ENCODE data around the gene UROC1.

The UROC1 gene

GRCh38 chr3:126475413-126476114 is 42.0 kb downstream of the UROC1 start, which contains the start of gene ZXDC:
ZXDC (minus strand) TSS chr3:126475891; CDS start chr3:126475865, 26 bp downstream.
- DNase-seq: peak; percentile 95 to 98
- TF ChIP-seq POLR2A (IDR thresholded peaks at IDR 0.05; ENCODE audit: low read length) (peak; percentile 82), GATA1 (IDR thresholded peaks at IDR 0.05; ENCODE audit: low read depth, low read length) (no peak)

- no peak for TF ChIP-seq GATA1 (IDR thresholded peaks at IDR 0.05; ENCODE audit: low read depth, low read length)
- no peak for TF ChIP-seq POLR2A (IDR thresholded peaks at IDR 0.05; ENCODE audit: low read length)
- peak; percentile 81 to 83 for DNase-seq
These were observed 42.8 kb downstream of the UROC1 start for GRCh38 chr3:126474498-126475412.

DNA sequence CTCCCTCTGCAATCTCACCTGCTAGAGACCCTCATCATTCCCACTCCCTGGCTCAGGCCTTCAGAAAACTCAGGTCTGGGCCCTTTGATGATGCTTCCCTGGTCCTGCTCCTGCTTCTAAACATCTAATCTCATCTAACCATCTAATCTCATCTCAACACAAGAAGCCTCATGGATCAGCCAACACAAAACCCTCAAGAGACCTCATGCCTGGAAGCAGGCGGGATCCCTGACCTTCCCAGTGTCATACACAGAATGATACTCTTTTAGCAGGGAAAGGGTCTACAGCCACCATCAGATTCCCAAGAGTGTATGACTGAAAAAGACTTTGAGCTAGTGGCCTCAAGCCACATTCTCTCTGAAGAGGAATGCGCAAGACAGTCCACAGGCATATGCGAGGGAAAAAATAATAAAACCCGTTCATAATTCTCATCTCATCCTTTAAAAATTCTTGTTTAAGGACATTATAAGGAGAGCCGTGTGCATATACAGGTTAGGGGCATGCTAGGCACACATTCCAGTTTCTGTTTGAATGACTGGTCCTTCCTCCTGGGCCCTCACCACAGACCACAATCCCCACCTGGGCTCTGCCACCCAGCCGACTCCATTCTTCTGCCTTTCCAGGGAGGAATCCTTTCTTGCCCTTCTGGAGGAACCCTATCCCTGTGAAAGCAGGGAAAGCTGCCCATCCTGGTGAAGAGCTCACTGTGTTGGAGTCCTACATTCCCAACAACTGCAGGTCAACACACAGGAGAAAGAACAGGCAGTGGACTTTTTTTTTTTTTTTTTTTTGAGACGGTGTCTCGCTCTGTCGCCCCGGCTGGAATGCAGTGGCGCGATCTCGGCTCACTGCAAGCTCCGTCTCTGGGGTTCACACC is 44.0 kb downstream of the UROC1 start:
- peak in 1 of 2 experiments; percentile 30 for DNase-seq
- TF ChIP-seq GATA1 (IDR thresholded peaks at IDR 0.05; ENCODE audit: low read depth, low read length) (no peak), POLR2A (IDR thresholded peaks at IDR 0.05; ENCODE audit: low read length) (no peak)

DNA sequence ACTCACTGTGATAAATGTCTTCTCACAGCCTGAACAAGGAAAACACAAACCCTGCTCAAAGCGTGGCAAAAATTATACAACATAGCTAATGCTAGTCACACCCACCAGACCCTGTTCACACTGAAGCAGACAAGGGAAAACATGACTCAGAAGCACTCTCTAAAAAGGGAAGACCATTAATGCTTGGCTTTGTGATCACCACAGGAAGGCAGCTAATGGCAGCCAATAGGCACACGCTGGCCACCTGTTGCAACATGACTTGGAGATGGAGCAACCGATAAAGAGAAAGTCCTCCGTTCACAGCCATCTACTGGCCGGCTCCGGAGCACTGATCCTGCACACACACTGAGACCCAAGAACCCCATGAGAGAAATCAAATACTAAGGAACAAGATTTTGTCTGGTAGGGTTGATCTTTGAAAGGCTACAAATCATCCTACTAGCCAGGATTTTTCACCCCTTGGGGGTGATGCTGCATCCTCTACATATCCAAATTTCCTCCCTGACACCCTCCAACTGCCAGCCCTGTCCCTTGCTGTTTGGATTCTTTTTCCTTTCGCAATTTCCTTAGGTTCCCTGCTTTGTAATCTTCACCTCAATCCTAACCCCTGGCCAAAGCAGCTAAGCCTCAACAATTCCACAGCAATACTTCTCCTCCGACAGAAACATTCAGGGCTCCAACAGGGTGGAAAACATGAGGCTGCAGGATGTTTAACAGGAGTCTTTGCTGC is 45.1 kb downstream of the UROC1 start:
- peak; percentile 79 to 82 for DNase-seq

GRCh38 chr3:126469479-126469878 is 48.1 kb downstream of the UROC1 start:
- no peak for DNase-seq
- no peak for TF ChIP-seq POLR2A (IDR thresholded peaks at IDR 0.05; ENCODE audit: low read length)
- TF ChIP-seq GATA1 (IDR thresholded peaks at IDR 0.05; ENCODE audit: low read depth, low read length): no peak

More for the DNA sequence above, 45.1 kb downstream of the UROC1 start:
- TF ChIP-seq GATA1 (IDR thresholded peaks at IDR 0.05; ENCODE audit: low read depth, low read length) (peak; percentile 47), POLR2A (IDR thresholded peaks at IDR 0.05; ENCODE audit: low read length) (peak; percentile 21)

GRCh38 chr3:126468028-126468891 is 49.3 kb downstream of the UROC1 start:
- peak in 1 of 2 experiments; percentile 20 for DNase-seq
- no peak for TF ChIP-seq POLR2A (IDR thresholded peaks at IDR 0.05; ENCODE audit: low read length)
- TF ChIP-seq GATA1 (IDR thresholded peaks at IDR 0.05; ENCODE audit: low read depth, low read length): no peak

GRCh38 chr3:126467611-126467955 is 50.0 kb downstream of the UROC1 start:
- TF ChIP-seq POLR2A (IDR thresholded peaks at IDR 0.05; ENCODE audit: low read length) (no peak), GATA1 (IDR thresholded peaks at IDR 0.05; ENCODE audit: low read depth, low read length) (no peak)
- no peak for DNase-seq

DNA sequence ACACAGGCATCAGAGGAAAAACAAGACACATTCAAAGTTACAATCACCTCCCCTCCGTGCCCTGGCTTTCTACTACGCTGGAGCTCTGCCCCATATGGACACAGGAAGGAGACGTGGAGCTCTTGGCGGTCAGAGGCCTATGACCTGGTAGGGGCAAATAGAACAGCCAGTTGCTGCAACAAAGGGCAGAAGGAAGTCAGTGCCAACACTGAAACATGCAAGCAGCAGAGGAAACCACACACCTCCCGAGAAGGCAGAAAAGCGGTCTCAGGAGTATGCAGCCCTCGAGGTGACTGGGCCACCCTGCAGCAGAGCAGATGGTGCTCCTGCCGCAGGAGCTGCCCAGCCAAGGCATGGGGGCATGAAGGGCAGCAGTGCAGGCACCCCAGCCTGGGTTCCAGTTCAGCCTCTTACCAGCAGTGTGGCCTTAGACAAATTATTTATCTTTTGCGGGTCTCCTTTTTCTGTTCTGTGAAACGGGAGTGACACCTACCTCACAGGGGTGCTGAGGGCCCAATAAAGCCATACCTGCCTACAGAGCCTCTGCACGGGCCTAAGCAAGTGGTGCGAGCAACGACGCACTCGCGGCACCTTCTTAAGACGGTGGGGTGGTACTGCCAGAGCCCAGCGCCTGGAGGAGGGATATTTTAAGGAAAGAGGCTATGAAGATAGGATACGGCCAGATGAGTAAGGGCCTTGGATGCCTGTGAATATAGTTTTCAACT is 50.5 kb downstream of the UROC1 start:
- no peak for TF ChIP-seq POLR2A (IDR thresholded peaks at IDR 0.05; ENCODE audit: low read length)
- no peak for TF ChIP-seq GATA1 (IDR thresholded peaks at IDR 0.05; ENCODE audit: low read depth, low read length)
- no peak for DNase-seq

GRCh38 chr3:126465928-126466544 is 51.5 kb downstream of the UROC1 start:
- TF ChIP-seq POLR2A (IDR thresholded peaks at IDR 0.05; ENCODE audit: low read length) (no peak), GATA1 (IDR thresholded peaks at IDR 0.05; ENCODE audit: low read depth, low read length) (no peak)
- DNase-seq: no peak

- DNase-seq: no peak
- no peak for TF ChIP-seq GATA1 (IDR thresholded peaks at IDR 0.05; ENCODE audit: low read depth, low read length)
- no peak for TF ChIP-seq POLR2A (IDR thresholded peaks at IDR 0.05; ENCODE audit: low read length)
These were observed 52.6 kb downstream of the UROC1 start for GRCh38 chr3:126464997-126465396.

DNA sequence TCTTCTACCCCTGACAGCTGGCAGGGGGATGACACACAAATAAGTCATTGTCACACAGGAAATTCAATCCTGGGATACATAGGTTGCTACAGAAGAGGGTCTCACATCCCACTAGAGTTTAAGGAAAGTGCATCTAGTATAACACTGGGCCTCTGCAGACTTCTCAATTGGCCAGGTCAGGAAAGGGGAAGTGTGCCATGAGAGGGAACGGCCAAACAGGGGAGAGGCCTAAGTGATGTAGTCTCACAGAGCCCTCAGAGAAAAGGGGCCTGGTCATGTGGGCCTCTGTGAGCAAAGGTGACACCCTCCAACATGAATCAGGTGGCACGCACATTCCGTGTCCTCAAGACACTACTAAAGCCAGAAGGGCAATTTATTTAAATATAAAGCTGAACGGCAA is 53.1 kb downstream of the UROC1 start:
- no peak for DNase-seq

More for the DNA sequence above, 53.1 kb downstream of the UROC1 start:
- TF ChIP-seq POLR2A (IDR thresholded peaks at IDR 0.05; ENCODE audit: low read length) (no peak), GATA1 (IDR thresholded peaks at IDR 0.05; ENCODE audit: low read depth, low read length) (no peak)
